Fibroblast of villous mesenchyme (primary cell): ENCODE results near the gene ADGRL3. TPM values are rescaled to one million over a fixed set of nuclear protein-coding genes. Genes with fewer than 3 reads are reported as not detected.

Experiments
- DNase-seq: peaks from one replicate; pipeline ENCODE4 v3.0.0-alpha.2; 2010; ENCODE audit warnings: low read depth
- H3K4me3 ChIP-seq: 2 replicates; pipeline ENCODE4 v1.5.1; 2011; ENCODE audit warnings: low read depth, mild to moderate bottlenecking, low read length
- CTCF ChIP-seq: IDR thresholded peaks from 2 replicates; pipeline ENCODE4 v1.5.1; 2012; ENCODE audit warnings: low read depth, mild to moderate bottlenecking, low read length; ENCODE audit not compliant: insufficient read depth
- small RNA-seq: library from RNA; depleted of rRNA; stranded (forward); fragments of <200 nt; gene quantifications from one replicate; pipeline ENCODE3, GENCODE V24; 2012
- total RNA-seq: library from RNA; depleted of rRNA; stranded (reverse); fragments of >200 nt; gene quantifications from 2 replicates; pipeline ENCODE4 v1.2.3, GENCODE V29; 2012

The ADGRL3 gene
- total RNA-seq, 1 donor = 2.2 TPM

GRCh38 chr4:62119195-62119594, 919.1 kb downstream of the ADGRL3 start:
- TF ChIP-seq CTCF = no peak
- no peak overlapping the region for H3K4me3 ChIP-seq
- no peak for DNase-seq

- DNase-seq = no peak
- no peak for TF ChIP-seq CTCF
- no peak overlapping the region for H3K4me3 ChIP-seq
These were observed 926.1 kb downstream of the ADGRL3 start for GRCh38 chr4:62126064-62126732.

Small RNA genes within 50 kb of the gene (small RNA-seq; reads per million reads assigned to genes)
- not detected for gene RF00019
